Stimulated activated CD8-positive, alpha-beta memory T cell treated with anti-CD3 and anti-CD28 coated beads, Interleukin-7, amount 100 ng/mL, for 48 hours (primary cell): Measurements from ENCODE around the gene OR51B6.
"Not testable (repeated sequence)": the region's sequence is repeated elsewhere in the genome, so short reads cannot be mapped to it uniquely, and the experiment has no call there.

ENCODE experiments used
- DNase-seq, 2 donors: peaks; one replicate each; pipeline ENCODE4 v3.0.0-alpha.2; 2020; ENCODE audit warnings: low read depth in 1 of 2; ENCODE audit errors: extremely low read depth in 1 of 2

The OR51B6 gene

GRCh38 chr11:5351208-5351607 is at the start of gene OR51B6:
TSS of gene OR51B6 (plus strand) at chr11:5351508. CDS start at chr11:5351508, 0 bp downstream.
- DNase-seq, result no peak

- DNase-seq, result no peak
These were observed 49.5 kb upstream of the OR51B6 start, which contains the start of gene OR51B4 for GRCh38 chr11:5301846-5302245. TSS of gene OR51B4 (minus strand) at chr11:5301946. CDS start at chr11:5301946, 0 bp downstream.

GRCh38 chr11:5303626-5304025 is 47.7 kb upstream of the OR51B6 start:
- no peak for DNase-seq

- DNase-seq, result no peak
These were observed 47.3 kb upstream of the OR51B6 start for GRCh38 chr11:5304046-5304445.

GRCh38 chr11:5307256-5308019 is 43.9 kb upstream of the OR51B6 start:
- no peak for DNase-seq

- no peak for DNase-seq
These were observed 40.9 kb upstream of the OR51B6 start for GRCh38 chr11:5310423-5310822.

- DNase-seq, result not testable (repeated sequence)
These were observed 37.8 kb upstream of the OR51B6 start for GRCh38 chr11:5313326-5314023.

- no peak for DNase-seq
These were observed 34.0 kb upstream of the OR51B6 start for GRCh38 chr11:5317292-5317691.

GRCh38 chr11:5324197-5324596 is 27.1 kb upstream of the OR51B6 start, which contains the start of gene OR51B2:
TSS of gene OR51B2 (minus strand) at chr11:5324297. CDS start at chr11:5324297, 0 bp downstream.
- no peak for DNase-seq

- no peak for DNase-seq
These were observed 16.1 kb upstream of the OR51B6 start for GRCh38 chr11:5335170-5335569.

- no peak for DNase-seq
These were observed 15.0 kb upstream of the OR51B6 start for GRCh38 chr11:5336331-5336730.

GRCh38 chr11:5337253-5337652 is 14.1 kb upstream of the OR51B6 start:
- DNase-seq, result not testable (repeated sequence)

- DNase-seq, result no peak
These were observed 11.5 kb upstream of the OR51B6 start for GRCh38 chr11:5339771-5340322.

- no peak for DNase-seq
These were observed 7.6 kb upstream of the OR51B6 start, which contains the start of gene OR51B5 for GRCh38 chr11:5343474-5344335. TSS of gene OR51B5 (minus strand) at chr11:5343524. CDS start at chr11:5343524, 0 bp downstream.

GRCh38 chr11:5345831-5346230 is 5.5 kb upstream of the OR51B6 start:
- no peak for DNase-seq

GRCh38 chr11:5348551-5349194 is 2.6 kb upstream of the OR51B6 start:
- no peak for DNase-seq

GRCh38 chr11:5349550-5349949 is 1.8 kb upstream of the OR51B6 start:
- DNase-seq, result no peak

- not testable (repeated sequence) for DNase-seq
These were observed 4.7 kb downstream of the OR51B6 start for GRCh38 chr11:5356031-5356430.

GRCh38 chr11:5362017-5362625 is 10.8 kb downstream of the OR51B6 start:
- DNase-seq, result no peak

GRCh38 chr11:5363679-5364078 is 12.4 kb downstream of the OR51B6 start:
- no peak for DNase-seq
